GM18517 (cell line): ENCODE data around the gene IER5L.

Experiments used
- ATAC-seq: cut with Tn5 transposase; IDR thresholded peaks from one replicate; pipeline ENCODE4 v1.9.1; 2021; ENCODE audit warnings: mild to moderate bottlenecking, moderate library complexity; ENCODE audit not compliant: unreplicated experiment

IER5L gene

DNA sequence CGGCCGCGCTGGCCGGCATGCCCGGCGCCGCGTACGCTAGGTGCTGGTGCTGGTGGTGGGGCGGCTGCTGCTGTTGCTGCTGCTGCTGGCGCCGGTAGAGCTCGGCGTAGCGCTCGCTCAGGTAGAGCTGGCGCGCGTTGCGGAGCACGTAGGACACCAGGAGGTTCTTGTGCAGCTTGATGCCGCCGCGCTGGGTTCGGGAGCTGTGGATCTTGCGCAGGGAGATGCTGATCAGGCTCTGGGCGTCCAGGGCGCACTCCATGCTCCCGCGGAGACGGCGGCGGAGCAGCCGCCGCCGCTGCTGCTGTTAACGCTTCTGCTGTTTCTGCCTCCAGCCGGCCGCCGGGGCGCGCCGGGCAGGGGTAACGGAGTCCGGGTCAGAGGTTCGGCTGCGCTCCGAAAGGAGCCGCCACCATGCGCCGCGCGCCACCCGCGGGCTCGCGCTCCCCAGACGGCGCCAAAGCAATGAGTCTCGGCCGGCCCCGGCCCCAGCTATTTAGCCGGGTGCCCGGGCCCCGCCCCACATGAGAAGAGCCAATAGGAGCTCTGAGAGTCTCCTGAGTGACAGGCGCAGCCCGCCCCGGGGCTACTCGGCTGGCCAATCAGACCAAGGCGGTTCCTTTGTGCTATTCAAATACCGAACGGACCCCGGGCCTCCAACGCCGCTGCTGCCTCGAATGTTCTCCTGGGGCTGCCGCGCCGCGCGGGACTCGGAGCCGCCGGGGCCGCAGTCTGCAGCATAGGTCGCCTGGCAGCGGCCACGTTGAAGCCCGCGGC is at the start of gene IER5L:
Gene IER5L (minus strand): TSS at position 471 of the 777 bp plus-strand sequence. CDS start 209 bp downstream, at position 262.
- ATAC-seq: peak; percentile 69

DNA sequence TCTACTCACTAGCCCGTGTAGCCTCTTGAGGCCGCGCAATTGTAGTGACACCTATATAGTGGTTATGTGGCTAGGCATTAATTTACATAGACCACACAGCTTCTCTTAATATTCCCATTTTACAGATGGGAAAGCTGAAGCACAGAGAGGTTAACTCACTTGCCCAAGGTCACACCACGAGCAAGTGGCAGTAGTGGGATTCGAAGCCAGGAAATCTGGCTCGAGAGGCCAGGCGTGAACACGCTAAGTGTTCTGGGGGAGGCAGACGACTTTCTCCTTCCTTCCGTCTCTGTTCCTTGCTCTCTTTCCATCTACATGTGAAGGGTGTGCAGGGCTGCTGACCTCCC is 49.8 kb upstream of the IER5L start:
- ATAC-seq: no peak

DNA sequence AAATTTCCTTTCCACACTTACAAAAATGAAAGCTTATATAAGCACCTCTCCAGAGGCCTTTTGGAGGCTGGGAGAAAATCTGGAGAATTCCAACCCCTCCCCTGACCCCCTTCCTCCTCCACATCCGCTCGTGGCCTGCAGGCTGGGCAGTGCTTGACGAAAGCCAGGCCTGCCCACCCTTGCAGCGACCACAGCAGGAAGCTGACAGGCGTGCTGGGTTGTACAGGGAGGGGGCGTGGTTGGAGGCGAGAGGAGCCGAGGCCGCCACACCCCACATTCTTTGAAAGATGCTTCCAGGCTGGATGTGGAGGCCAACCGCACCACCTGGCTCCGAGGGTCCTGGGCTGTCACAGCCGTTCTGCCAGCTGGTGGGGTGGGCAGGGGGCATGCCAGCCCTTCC is 47.8 kb upstream of the IER5L start:
- ATAC-seq: no peak

DNA sequence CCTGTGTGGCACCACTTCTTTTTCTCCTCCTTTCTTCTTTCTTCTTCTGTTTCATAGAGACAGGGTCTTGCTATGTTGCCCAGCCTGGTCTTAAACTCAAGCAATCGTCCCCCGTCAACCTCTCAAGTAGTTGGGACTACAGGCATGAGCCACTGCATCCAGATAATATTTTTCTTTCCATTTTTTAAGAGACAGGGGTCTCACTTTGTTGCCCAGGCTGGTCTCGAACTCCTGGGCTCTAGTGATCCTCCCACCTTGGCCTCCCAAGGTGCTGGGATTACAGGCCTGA is 47.4 kb upstream of the IER5L start:
- no peak for ATAC-seq

DNA sequence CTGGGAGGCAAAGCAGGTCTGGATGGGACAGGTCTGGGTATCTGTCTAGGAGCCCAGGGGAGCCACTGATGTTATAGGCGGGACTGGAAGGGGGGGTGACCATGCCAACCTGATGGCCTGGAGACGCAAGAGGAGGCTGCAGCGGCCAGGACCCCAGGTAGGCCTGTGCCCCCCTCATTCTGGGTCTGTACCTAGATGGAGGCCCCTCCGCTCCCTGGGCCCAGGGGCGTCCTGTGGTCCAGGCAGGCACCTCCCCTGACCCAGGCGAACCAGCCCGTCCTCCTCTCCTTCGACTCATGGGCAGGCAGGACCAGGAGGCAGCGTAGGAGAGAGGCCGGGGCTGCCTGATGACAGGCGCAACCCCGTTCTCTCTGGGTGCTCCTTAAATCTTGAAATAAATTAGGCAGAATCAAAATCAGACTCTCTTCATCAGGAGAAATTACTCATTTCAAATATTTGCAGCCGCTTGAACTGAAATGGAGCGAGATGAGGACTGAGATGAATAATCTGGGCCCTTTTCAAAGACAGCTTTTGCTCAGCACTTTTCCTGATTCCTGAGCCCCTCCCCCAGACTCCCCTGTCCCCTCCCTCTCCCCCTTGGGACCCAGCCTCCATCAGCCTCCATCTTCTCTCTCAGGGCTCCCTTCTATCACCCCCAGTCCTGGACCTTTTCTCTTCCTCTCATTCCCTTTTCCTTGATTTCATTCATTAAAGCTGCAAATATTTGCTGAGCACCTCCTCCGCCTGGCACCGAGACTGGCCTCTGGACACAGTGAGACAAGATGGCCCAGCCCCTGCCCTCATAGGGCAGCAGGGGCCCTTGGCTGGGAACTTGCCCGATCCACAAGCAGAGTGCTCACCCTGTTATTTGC is 46.8 kb upstream of the IER5L start:
- ATAC-seq: no peak

DNA sequence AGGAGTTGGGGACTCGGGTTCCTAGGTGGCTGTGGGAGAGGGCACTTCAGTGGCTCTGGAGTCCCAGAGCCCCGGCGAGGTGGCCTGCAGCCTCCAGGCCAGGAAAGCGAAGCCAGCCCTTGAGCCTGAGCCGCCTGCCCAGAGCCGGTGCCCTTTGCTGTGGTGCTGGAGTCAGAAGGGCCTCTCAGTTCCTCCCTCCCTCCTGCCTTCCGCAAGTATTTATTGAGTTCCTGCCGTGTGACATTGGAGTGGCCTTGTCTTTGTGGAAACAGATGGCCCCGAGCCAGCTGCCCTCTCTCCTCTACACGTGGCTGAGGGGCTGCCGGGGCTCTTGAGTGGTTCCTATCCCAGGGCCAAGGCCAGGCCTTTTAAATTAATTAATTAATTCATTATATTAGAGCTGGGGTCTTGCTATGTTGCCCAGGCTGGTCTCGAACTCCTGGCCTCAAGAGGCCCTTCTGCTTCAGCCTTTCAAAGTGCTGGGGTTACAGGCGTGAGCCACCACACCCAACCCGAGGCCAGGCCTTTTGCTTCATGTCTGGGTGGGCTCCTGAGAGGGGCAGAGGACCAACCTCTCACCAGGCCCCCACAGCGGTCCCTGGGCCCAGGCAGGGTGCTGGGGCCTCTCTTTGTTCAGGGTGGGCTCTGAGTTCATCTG is 45.6 kb upstream of the IER5L start:
- no peak for ATAC-seq

DNA sequence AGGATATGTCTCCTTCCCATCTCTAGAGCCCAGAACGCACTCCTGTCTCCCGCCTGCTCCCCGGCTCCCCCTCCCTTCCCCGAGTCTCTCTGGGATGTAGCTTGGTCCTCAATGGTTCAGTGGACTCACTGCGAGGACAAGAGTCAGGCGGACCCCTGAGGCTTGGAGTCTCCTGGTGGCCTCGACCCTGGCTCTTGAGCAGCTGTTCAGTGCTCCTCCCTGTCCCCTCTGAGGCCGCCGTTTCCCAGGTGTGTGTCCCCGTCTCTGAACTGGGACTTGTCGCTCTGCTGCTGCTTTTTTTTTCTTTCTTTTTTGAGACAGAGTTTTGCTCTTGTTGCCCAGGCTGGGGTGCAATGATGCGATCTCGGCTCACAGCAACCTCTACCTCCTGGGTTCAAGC is 44.8 kb upstream of the IER5L start:
- ATAC-seq: no peak

DNA sequence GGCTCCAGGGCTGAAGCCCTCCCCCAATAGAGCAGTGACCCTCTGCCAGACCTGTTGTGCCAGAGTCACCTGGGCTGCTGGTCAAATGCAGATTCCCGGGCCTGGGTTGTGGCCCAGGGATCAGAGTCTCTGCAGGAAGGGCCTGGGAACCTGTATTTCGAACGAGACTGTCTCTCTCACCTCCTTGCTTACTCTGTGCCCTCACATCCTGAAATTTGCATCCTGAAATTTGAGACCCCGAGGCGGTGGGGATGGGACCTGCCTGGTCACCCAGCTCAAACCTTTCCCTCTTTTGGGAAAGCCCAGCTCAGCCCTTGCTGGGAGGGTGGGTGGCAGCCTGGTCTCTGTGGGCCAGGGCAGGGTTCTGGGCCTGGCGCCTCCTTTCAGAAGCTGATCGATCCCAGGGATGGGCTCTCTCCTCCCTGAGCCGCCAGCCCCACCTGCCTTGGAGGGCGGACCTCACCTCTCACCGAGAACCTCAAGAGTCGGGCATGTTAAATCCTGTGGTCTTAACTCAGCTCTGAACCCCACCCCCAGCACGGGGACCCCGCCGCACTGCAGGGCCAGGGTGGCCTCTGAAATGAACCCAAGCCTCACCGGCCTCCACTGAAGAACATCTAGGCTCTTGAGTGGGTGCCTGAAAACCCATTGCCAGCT is 44.0 kb upstream of the IER5L start:
- ATAC-seq: no peak

DNA sequence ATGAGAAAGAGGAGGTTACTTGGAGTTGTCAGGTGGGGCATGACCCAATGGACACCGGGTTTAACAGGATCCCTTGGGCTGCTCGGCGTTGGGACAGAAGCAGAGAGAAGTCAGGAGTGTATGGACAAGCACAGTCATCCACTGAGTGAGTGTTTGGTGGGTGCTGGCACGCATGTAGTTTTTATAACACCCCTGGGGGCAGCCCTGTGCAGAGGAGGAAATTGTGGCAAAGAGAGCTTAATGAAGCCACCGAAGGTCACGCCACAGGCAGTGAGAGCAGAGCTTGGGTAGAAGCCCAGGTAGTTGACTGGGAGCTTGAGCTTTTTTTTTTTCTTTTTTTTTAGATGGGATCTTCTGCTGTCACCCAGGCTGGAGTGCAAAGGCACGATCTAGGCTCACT is 43.2 kb upstream of the IER5L start:
- ATAC-seq: peak; percentile 51

DNA sequence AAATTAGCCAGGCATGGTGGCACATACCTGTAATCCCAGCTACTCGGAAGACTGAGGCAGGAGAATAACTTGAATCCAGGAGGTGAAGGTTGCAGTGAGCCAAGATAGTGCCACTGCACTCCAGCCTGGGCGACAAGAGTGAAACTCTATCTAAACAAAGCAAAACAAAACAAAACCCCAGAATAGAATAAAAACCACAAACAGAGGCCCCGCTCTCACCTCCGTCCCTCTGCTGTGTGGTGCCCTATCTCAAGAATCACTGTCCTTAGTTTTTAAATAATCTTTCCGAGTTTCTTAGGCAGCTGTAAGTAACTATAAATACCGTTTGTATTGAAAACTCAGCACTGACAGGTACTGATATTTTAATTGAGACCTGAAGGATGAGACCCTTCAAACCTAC is 42.7 kb upstream of the IER5L start:
- ATAC-seq: peak; percentile 29

DNA sequence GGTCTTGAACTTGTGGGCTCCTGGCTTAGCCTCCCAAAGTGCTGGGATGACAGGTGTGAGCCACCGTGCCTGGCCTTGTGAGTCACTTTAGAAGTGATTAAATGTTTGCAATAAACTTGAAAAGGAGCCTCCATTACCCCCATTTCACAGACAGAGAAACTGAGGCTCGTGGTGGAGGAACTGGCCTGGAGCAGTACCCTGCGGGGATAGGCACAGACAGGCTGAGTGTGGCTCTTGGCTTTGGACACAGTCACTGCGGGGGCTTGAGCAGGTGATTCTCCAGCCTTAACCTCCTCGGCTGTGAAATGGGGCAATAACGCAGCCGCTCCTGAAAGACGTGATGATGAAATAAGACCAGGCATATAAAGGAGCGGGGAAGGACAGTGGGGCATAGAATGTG is 40.9 kb upstream of the IER5L start:
- no peak for ATAC-seq

DNA sequence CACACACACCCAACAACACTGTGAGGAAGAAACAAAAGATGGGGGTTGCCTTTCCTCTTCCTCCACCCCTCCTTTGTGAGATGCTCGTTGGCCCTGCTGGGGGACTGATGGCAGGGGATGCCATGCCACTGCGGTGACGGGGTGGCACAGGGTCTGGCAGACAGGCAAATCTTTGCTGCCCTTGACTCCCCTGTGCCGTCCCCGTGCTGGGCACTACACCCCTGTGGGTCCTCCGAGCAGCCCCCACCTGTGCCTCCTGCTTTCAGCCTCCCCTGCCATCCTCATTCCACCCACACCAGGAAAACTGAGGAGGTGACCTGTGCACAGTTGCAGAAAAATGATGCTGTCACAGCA is 40.2 kb upstream of the IER5L start:
- no peak for ATAC-seq

DNA sequence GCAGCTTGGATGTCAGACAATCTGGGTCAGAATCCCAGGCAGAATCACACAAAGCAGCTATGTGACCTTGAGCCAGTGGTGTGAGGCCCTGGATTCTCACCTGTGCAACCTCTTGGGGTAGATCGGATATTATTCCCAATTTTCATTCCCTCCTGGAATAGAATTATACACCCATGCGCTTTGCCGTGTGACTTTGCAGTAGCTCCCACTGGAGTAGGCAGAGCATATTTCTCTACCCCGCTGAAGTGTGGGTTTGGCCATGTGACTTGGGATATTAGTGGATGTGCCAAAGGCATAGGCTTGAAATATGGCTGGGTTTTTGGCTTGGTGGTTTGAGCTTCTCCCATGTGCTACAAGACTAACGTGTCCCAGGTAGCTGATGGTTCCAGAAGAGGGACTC is 35.5 kb upstream of the IER5L start:
- no peak for ATAC-seq

DNA sequence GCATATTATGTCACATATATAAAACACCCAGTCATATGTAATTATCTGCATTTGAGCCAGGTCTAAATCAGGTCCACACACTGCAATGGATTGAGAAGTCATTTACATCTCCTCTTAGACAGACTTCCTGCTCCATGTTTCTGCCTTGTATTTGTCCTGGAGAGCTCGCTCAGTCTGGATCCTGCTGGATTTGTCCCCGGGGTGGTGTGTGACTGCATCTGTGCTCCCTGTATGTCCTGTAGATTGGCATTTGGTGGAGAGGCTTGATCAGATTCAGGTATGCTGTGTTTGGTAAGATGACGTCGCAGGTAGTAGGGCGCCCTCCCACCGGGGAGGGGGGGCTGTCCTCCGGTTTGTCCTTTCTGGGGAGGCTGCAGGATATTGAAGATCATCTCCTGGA is 33.6 kb upstream of the IER5L start:
- ATAC-seq: no peak

DNA sequence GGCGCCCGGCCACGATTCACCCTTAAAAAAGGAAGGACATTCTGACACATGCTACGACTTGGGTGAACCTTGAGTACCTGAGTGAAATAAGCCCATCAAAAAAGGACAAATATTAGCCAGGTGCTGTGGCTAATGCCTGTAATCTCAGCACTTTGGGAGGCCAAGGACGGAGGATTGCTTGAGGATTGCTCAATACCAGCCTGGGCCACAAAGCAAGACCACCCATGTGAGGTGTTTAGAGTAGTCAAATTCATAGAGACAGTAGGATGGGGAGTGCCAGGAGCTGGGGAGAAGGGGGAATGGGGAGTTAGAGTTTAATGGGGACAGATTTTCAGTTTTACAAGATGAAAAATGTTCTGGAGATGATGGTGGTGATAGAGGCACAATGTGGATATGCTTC is 32.1 kb upstream of the IER5L start:
- no peak for ATAC-seq

DNA sequence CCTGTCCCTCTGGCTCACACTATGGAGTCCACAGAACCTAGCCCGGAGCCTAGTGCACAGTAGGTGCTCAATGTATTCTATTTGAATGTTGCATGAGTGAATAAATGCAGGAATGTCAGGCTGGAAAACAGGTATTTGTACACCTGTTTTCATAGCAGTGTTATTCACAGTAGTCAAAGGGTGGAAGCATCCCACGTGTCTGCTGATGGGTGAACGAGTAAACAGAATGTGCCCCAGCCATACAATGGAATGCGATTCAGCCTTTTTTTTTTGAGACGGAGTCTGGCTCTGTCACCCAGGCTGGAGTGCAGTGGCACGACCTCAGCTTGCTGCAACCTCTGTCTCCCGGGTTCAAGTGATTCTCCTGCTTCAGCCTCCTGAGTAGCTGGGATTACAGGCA is 31.5 kb upstream of the IER5L start:
- ATAC-seq: no peak

DNA sequence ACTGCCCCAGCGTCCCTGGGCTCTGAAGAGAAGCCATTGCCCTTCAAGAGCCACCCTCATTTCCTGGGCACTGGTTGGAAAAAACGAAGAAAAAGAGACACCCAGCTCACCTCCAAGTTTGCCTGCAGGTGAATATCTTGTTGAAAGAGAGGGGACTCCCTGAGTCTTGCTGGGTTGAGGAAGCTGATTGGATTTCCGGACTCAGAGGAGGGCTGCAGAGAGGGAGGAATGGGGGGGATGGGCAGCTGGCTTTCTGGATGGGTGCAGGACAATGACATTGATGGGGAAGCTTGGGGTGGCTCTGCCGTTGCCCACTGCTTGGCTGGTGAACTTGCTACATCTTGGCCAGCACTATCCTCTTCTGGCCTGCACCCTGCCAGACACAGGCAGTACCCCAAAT is 31.0 kb upstream of the IER5L start:
- ATAC-seq: no peak

DNA sequence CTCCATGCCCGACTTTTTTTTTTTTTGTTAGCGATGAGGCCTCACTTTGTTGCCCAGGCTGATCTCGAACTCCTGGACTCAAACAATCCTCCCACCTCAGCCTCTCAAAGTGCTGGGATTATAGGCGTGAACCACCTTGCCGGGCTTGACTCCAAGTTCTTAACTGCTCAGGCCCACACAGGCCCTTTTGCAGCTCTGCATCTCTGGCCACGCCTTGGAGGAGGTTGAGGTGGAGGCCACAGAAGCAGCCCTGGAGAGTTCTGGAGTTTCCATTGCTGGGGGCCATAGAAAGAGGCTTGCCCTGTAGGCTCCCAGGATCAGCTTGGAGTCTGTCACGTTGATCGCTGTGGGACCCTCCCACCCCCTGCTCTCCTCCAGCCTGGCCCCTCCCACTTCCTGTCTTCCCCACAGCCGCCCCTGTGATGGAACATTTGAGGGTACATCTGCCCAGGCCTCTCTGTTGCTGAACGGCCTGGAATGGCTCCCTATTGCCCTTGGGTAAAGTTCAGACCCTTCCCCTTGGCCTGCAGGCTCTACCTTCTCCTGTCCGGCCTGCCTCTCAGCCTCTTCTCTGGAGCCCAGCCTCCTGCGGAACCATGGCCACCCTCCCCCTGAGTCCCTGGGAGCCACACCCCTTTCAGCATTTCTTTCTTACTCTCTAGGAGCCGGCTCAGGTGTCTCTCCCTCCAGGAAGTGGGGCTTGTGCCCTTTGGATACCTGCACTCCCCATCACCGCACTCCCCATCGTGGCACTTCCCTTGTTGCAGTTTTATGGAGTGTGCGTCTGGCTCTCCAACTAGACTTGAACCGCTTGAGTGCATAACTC is 30.4 kb upstream of the IER5L start:
- ATAC-seq: no peak

DNA sequence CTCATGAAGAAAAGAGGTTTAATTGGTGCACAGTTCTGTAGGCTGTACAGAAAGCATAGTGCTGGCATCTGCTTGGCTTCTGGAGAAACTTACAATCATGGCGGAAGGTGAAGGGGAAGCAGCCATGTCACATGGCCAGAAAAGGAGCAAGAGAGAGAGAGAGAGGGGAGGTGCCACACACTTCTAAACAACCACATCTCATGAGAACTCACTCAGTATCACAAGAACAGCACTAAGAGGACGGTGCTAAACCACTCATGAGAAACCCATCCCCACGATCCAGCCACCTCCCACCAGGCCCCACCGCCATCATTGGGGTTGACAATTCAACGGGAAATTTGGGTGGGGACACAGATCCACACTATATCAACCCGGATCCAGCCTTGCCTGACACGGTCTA is 28.8 kb upstream of the IER5L start:
- ATAC-seq: no peak

DNA sequence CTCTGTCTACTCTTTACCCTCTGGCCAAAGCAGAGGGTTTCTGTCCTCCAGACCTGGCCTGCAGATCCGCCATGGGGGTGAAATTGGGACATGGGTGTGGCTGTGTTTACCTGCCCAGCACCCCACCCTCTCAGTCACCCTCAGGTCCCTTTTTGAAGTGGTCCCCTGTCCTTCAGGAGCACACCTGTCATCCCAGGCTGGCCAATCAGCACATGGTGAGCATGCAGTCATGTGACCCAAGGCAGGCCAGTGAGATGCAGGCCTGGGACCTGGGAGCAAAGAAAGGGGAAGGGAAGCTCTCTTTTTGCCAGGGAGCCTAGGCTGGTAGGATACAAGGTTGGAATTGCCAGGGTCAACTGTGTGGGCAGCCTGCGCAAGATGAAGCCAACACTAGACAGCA is 28.3 kb upstream of the IER5L start:
- ATAC-seq: no peak

DNA sequence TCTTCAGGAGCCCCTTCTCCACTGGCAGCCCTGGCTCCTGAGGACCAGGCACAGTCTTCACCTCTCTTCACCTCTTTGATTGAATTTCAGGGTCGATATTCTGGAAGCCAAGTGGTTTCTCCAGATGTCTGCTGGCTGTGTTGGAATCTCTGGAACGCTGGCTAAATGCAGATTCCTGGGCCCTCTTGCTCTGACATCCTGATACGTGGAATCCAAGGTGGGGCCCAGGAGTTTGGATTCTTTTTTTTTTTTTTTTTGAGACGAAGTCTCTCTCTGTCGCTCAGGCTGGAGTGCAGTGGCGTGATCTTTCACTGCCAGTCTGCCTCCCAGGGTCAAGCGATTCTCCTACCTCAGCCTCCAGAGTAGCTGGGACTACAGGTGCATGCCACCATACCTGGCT is 26.8 kb upstream of the IER5L start:
- ATAC-seq: no peak
